ENCODE results near the gene PHAX.
"Not testable (repeated sequence)": the region's sequence is repeated elsewhere in the genome, so short reads cannot be mapped to it uniquely, and the experiment has no call there.

DNA sequence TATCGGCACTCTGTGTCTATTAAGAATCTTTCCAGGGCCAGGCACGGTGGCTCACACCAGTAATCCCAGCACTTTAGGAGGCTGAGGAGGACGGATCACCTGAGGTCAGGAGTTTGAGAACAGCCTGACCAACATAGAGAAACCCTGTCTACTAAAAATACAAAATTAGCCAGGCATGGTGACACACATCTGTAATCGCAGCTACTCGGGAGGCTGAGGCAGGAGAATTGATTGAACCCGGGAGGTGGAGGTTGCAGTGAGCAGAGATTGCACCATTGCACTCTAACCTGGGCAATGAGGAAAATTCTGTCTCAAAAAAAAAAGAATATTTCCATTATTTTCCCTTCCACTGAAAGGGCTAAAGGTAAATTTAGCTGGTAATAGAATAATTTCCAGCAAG is 49.0 kb downstream of the PHAX start:
- not testable (repeated sequence) for TF ChIP-seq CTCF, POLR2A (IDR thresholded peaks at IDR 0.05)
